HFFc6 (cell line): ENCODE measurements around the gene BORCS5. TPM values are rescaled to one million over a fixed set of nuclear protein-coding genes. Genes with fewer than 3 reads are reported as not detected.

ENCODE experiments used
- DNase-seq: peaks from one replicate; pipeline ENCODE4 v3.0.0-alpha.2; 2018
- H3K27ac Mint-ChIP-seq: 2 replicates; pipeline ENCODE4 v1.8.0; 2020; ENCODE audit warnings: mild to moderate bottlenecking, mixed read lengths
- H3K27me3 Mint-ChIP-seq: 2 replicates; pipeline ENCODE4 v1.8.0; 2021; ENCODE audit warnings: mild to moderate bottlenecking, moderate library complexity, mixed read lengths; ENCODE audit not compliant: insufficient read depth
- H3K36me3 Mint-ChIP-seq: 2 replicates; pipeline ENCODE4 v1.8.0; 2021; ENCODE audit warnings: low read depth, mixed read lengths
- H3K4me1 Mint-ChIP-seq: 2 replicates; pipeline ENCODE4 v1.8.0; 2020; ENCODE audit warnings: low read depth, mixed read lengths
- H3K4me3 Mint-ChIP-seq: 2 replicates; pipeline ENCODE4 v1.8.0; 2020; ENCODE audit warnings: mild to moderate bottlenecking, moderate library complexity, mixed read lengths
- H3K9me3 Mint-ChIP-seq: 2 replicates; pipeline ENCODE4 v1.8.0; 2020; ENCODE audit warnings: mild to moderate bottlenecking, mixed read lengths
- CTCF ChIP-seq: fragments of 200-600 bp; sonication (generic); IDR thresholded peaks from 2 replicates; pipeline ENCODE4 v1.5.0; 2021; ENCODE audit warnings: antibody characterized with exemption, mild to moderate bottlenecking
- total RNA-seq, 6 experiments: library from RNA; stranded (reverse); fragmentation: NEBNext Ultra II Directional; extraction: Animal tissue kit (Norgen Biotek cat#: 25700); gene quantifications; 2 replicates in 1 of 6; 3 replicates in 5 of 6; pipeline ENCODE4 v1.2.3, GENCODE V29; 2021

BORCS5 gene
- total RNA-seq, 6 experiments from 2014 or later = 8.7 to 13.9 (median 10.6) TPM

- Mint-ChIP-seq H3K4me1 (peaks cover 60% of the 10 kb centered on the region), H3K4me3 (no peak overlapping the region), H3K36me3 (peaks cover 3% of the 10 kb centered on the region), H3K9me3 (peaks cover 3% of the 10 kb centered on the region), H3K27ac (no peak overlapping the region), H3K27me3 (no peaks in the 10 kb centered on the region)
- no peak for TF ChIP-seq CTCF
- no peak for DNase-seq
Measured at GRCh38 chr12:12428961-12429657, 72.2 kb downstream of the BORCS5 start.

- Mint-ChIP-seq H3K9me3 (no peaks in the 10 kb centered on the region), H3K4me3 (no peak overlapping the region), H3K4me1 (peaks cover 56% of the 10 kb centered on the region), H3K36me3 (peaks cover 13% of the 10 kb centered on the region), H3K27ac (peak overlapping the region; percentile 23; the same call in 1 of the 2 replicates), H3K27me3 (no peaks in the 10 kb centered on the region)
- no peak for TF ChIP-seq CTCF
- peak; percentile 79 for DNase-seq
Measured at GRCh38 chr12:12432364-12432763, 75.5 kb downstream of the BORCS5 start.

GRCh38 chr12:12433203-12433731, 76.4 kb downstream of the BORCS5 start:
- no peak for TF ChIP-seq CTCF
- peaks cover 49% of the 10 kb centered on the region for H3K4me1 Mint-ChIP-seq
- no peaks in the 10 kb centered on the region for H3K9me3 Mint-ChIP-seq
- H3K36me3 Mint-ChIP-seq = peaks cover 18% of the 10 kb centered on the region
- H3K4me3 Mint-ChIP-seq = no peak overlapping the region
- no peak for DNase-seq
- no peaks in the 10 kb centered on the region for H3K27me3 Mint-ChIP-seq
- no peak overlapping the region for H3K27ac Mint-ChIP-seq

- no peak for DNase-seq
- Mint-ChIP-seq H3K27me3 (no peaks in the 10 kb centered on the region), H3K4me1 (peaks cover 49% of the 10 kb centered on the region), H3K4me3 (no peak overlapping the region), H3K27ac (no peak overlapping the region), H3K36me3 (peaks cover 30% of the 10 kb centered on the region), H3K9me3 (no peaks in the 10 kb centered on the region)
- no peak for TF ChIP-seq CTCF
Measured at GRCh38 chr12:12436831-12437345, 80.0 kb downstream of the BORCS5 start.

- peaks cover 46% of the 10 kb centered on the region for H3K4me1 Mint-ChIP-seq
- H3K27ac Mint-ChIP-seq = peak overlapping the region; percentile 24
- no peaks in the 10 kb centered on the region for H3K9me3 Mint-ChIP-seq
- H3K4me3 Mint-ChIP-seq = no peak overlapping the region
- DNase-seq = peak; percentile 34
- H3K27me3 Mint-ChIP-seq = no peaks in the 10 kb centered on the region
- H3K36me3 Mint-ChIP-seq = peaks cover 30% of the 10 kb centered on the region
- no peak for TF ChIP-seq CTCF
Measured at GRCh38 chr12:12439636-12440035, 82.8 kb downstream of the BORCS5 start.
